GM03348 (cell line): ENCODE results near the gene COL1A2.

Experiments
- DNase-seq: peaks from one replicate; pipeline ENCODE4 v3.0.0; 2012; ENCODE audit warnings: low spot score

The COL1A2 gene

DNA sequence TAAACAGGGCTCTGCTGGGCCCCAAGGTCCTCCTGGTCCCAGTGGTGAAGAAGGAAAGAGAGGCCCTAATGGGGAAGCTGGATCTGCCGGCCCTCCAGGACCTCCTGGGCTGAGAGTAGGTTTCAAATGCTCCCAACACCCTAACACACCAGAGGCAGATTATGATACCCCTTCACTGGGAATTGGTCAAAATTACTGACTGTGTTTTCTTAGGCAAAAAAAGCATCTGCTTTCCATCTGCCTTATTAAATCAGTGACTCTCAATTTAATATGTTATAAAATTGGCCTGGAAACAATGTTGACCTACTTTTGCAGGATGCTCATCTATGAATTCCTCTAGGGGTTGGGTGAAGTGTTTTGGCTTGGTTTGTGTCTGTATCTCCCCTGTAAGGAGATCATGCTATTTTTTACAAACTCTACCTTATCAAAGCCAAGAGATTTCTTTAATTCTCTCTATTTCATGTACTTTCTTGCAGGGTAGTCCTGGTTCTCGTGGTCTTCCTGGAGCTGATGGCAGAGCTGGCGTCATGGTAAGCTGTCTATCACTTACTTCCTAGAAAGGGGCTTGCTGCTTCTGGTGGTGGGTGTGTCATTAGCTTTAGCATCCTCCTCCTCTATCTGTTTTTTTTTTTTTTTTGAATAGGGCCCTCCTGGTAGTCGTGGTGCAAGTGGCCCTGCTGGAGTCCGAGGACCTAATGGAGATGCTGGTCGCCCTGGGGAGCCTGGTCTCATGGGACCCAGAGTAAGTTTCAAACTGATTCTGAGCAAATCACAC lies 15.9 kb downstream of the COL1A2 start:
- no peak for DNase-seq

GRCh38 chr7:94411188-94411466 lies 16.4 kb downstream of the COL1A2 start:
- no peak for DNase-seq

DNA sequence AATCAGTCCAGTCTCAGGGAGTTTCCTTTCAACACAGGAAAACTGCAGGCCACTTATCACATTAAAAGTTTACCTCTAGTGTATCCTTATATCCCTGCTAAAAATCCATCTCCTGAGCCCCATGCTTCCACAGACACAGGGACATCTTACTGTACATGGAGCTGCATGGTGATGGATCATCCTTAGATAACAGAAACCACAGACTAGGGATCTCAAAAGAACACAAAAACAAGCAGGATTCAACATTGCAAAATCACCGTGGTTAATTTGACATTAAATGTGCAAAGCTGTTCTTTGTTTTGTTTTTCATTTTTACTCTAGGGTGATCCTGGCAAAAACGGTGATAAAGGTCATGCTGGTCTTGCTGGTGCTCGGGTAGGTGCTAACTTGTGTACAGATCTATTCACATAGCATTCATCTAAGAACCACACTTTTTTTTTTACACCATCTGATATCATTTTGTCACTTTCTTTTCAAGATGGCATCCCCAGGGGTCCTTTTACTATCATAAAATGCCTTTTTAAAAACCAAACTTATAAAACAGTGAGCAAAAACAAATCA lies 18.1 kb downstream of the COL1A2 start:
- no peak for DNase-seq

GRCh38 chr7:94414481-94414880 lies 19.8 kb downstream of the COL1A2 start:
- DNase-seq, result no peak

DNA sequence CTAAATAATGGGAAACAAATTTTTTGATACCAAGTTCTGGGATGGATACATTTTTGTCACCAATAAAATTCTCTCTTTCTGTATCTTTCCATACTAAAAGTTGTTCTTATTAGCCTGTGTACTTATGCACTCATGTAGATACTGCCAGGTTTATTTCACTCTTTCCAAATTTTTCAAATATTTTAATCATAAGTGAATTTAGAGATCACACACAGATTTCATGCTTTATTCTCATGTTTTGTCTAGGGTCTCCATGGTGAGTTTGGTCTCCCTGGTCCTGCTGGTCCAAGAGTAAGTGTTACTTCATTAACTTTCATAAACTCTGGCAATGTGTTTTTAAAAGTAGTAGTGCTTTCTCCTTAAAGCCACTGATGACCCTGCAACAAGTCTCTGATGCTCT lies 20.3 kb downstream of the COL1A2 start:
- no peak for DNase-seq

DNA sequence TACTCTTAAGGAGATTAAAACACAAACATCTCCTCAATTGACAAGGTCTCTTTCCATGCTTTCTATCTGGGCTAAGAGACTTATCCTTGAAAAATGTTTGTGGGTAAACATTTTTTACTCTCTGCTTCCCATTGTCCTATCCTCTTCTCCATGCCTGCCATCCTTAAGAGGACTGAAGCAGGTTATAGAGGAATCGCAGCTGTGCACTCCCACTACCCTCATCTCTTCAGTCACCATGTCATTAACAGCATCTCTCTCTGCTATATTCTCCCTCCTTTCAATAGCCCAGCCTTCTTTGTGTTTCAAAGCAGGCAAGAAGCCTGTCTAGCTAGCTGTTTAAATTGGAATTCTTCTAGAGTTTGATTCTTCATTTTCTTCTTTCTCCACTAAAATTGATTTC lies 22.6 kb downstream of the COL1A2 start:
- DNase-seq, result no peak

DNA sequence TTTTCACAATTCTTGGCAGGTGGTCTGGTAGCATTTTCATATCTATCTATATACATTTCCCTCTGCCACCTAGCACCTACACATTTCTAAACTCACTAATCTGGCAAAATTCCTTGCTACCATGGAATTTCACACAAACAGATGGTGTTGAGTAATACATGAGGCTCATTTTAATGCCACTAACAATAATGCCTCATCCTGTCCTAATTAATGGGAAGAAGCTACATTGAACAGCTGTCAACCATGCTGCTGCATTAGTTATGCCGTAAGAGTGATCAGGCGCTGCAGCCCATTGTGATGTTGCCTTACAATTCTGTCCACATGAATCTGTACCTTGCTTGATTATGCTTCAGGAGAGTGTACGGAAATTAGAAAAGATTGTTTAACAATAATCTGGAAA lies 23.2 kb downstream of the COL1A2 start:
- DNase-seq, result no peak

DNA sequence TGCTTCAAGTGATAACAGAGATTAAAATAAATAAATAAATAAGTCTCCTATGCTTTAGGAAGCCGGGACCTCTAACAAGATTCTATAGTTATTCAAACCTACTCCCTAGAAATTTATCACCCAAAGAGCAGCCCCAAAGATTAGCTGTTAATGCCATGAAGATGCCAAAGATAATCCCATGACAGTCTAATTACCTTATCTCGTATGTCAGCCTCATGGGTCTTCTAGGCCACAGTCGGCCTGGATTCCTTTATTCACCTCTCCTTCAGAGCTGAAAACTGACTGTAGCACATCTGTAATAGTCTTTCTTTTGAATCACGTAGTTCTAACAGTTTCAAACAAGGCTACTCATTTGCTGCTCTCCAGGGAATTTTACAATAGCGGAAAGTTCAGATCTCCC lies 24.2 kb downstream of the COL1A2 start:
- DNase-seq, result no peak

DNA sequence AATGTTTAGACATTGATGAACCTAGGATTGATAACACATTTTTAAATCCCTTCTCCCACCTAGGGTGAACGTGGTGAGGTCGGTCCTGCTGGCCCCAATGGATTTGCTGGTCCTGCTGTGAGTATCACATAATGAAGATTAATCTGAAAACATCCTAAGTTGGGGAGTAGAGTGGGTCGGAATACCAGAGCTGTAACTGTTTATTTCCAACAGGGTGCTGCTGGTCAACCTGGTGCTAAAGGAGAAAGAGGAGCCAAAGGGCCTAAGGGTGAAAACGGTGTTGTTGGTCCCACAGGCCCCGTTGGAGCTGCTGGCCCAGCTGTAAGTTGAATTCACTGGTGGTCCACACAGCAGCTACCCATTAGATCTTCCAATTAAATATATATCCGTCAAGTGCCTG lies 25.6 kb downstream of the COL1A2 start:
- DNase-seq, result no peak

GRCh38 chr7:94421681-94422080 lies 27.0 kb downstream of the COL1A2 start:
- DNase-seq, result no peak

GRCh38 chr7:94422136-94422535 lies 27.4 kb downstream of the COL1A2 start:
- DNase-seq, result no peak

DNA sequence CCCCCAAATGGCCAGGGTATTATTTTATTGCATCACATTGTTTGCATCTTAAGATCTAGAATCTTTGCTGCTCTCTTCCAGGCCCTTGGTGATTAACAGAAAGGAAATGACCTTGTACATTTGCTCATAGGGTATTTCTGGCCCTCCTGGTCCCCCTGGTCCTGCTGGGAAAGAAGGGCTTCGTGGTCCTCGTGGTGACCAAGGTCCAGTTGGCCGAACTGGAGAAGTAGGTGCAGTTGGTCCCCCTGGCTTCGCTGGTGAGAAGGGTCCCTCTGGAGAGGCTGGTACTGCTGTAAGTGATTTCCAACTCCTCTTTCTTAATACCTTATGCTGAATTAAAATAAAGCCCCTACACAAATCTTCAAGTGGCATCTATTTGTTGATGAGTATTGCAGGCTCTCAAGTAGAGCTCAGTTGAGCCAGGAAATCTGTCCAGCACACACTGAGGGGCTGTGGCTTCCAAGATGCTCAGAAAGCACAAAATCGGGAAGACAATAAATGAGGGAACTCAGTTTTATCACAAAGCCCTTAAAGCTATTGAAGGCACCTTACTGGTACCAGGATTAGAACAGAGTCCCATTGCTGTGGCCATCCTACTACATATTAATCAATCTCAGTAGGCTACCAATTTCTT lies 28.2 kb downstream of the COL1A2 start:
- no peak for DNase-seq

- peak; percentile 54 for DNase-seq
Measured at GRCh38 chr7:94423863-94424735, 29.4 kb downstream of the COL1A2 start.

GRCh38 chr7:94425546-94425945 lies 30.9 kb downstream of the COL1A2 start:
- no peak for DNase-seq

GRCh38 chr7:94426980-94427875 lies 32.5 kb downstream of the COL1A2 start:
- DNase-seq, result no peak

GRCh38 chr7:94429153-94429552 lies 34.5 kb downstream of the COL1A2 start:
- DNase-seq, result no peak

GRCh38 chr7:94431176-94431575 lies 36.5 kb downstream of the COL1A2 start:
- DNase-seq, result no peak

DNA sequence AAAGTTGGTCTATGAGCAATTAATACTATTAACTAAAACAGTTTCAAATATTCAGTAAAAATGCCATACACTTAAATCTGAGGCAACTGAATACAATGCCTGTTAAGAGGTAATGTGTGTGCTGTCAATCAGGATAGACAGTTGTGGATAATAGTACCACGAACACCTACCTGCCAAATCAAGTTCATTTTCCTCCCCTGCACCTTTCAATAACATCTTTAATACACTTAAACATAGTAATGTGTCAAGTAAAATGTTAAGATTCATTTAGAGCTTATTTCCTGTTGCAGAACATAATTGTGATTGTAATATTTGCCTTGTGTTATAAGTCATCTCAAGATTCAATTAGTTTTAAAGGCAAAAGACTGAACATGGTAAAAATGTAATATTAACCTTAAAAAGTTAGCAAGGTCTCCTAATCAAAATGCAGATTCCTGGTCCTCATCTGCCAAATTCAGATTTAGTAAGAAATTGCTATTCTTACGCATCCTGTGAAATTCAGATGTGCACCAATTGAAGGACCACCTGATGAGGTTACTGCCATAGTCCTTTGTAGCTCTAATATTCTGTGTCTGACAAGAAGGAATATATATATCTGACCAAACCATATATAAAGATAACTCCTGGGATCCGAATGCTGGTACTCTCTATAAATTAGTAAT lies 37.1 kb downstream of the COL1A2 start:
- no peak for DNase-seq

DNA sequence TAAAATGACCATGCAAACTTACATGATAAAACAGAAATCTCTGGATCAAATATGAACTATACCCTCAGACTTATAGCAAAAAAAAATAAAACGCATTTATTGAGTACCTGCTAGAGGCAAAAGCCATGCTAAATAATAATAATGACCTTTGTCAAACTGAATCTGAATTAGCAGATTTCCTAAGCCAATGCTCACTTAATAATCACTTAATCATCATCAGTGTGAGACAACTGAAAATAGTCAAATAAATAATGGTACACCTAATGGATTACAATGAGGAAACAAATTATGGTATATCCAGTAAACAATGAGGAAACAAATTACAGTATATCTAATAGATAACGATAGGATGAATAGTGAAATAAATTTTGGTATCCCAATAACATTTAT lies 37.6 kb downstream of the COL1A2 start:
- no peak for DNase-seq

DNA sequence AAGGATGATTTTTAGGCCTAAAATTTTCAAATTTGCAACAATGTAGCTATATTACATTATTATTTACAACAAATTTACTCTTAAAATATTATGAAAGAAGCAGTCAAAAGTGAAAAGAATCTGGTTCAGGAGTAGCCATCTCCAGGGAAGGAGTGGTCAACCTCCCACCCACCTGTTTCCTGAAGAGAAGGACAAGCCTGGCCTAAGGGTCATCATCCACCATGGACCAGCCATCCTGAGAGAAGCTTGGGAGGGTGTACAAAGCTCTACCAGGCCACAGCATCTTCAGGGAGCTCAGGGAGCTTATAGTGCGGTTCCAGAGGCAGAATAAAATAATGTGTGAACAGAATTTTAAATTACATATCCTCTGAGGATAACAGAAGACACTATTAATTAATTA lies 38.1 kb downstream of the COL1A2 start:
- DNase-seq, result no peak

- DNase-seq, result no peak
Measured at GRCh38 chr7:94433224-94433623, 38.5 kb downstream of the COL1A2 start.
